GM18870 (cell line): ENCODE measurements around the gene BDP1.
"Not testable (repeated sequence)": the region's sequence is repeated elsewhere in the genome, so short reads cannot be mapped to it uniquely, and the experiment has no call there.

Experiments used
- ATAC-seq: cut with Tn5 transposase; IDR thresholded peaks from one replicate; pipeline ENCODE4 v1.9.1; 2021; ENCODE audit warnings: moderate library complexity; ENCODE audit not compliant: unreplicated experiment

BDP1 gene

GRCh38 chr5:71563161-71563560, 107.7 kb downstream of the BDP1 start:
- no peak for ATAC-seq

GRCh38 chr5:71564895-71565294, 109.4 kb downstream of the BDP1 start:
- no peak for ATAC-seq

DNA sequence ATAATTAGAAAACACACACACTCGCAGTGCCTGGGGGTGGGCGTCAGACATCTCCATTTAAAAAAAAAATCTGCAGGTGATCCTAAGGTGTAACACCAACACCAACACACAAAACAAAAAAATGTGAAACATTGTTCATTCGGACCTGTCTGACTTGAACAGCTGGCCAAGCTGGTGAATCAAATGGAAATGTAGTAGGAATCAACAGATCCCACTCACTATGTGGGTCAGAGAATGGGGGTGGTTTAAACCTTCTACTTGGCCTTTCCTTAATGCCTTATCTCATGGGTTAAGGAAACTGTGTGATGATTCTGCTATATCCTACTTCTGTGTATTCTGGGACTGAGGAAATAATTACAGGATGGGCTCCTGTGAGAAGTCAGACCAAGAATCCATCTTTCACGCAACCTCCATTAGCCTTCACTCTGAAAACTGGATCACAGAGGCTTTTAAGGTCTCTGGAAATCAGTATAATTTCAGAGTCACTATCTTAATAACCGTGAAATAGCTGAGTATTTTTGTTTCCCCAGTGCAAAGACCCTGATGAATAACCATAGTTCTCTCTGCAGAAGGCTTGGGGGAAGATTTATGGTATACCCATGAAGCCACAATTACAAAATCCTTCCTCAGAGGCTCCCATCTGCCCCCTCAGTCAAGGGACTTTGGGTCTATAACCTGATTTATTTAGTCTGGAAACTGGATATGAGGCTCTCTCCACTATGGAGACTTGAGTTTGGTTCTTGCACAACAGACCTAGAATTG, 114.5 kb downstream of the BDP1 start:
- no peak for ATAC-seq

DNA sequence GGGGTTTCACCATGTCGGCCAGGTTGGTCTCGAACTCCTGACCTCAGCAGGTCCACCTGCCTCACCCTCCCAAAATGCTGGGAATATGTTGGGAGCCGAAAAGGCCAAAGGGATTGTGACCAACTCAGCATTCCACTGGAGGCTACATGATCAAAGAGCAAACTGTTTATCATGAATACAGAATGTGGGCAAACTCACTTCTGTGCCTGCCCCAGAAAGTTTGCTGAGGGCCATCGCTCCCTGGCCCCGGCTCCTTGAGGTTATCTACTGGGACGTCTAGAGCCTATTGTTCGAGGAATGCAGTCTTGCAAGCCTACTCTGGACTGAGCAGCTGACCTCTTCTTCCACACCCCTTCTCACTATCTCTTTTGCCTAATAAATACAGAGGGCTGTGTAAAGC, 116.4 kb downstream of the BDP1 start:
- not testable (repeated sequence) for ATAC-seq

GRCh38 chr5:71573591-71573990, 118.1 kb downstream of the BDP1 start:
- no peak for ATAC-seq

DNA sequence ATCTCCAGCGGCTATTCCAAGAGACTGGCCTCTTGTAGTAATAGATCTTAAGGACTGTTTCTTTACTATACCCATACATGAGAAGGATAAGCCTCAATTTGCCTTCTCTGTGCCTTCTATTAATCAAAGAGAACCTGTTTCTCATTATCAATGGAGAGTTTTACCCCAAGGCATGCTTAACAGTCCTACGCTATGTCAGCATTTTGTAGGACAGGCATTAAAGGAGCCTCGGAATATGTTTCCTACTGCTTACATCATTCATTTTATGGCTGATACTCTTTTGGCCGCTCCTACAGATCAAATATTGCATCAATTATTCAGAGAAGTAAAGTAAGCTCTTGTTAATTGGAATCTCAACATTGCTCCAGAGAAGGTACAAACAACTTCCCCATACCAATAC, 120.1 kb downstream of the BDP1 start:
- ATAC-seq: not testable (repeated sequence)

GRCh38 chr5:71576241-71576640, 120.8 kb downstream of the BDP1 start:
- no peak for ATAC-seq

- ATAC-seq: not testable (repeated sequence)
These were observed 122.4 kb downstream of the BDP1 start for GRCh38 chr5:71577839-71578238.

DNA sequence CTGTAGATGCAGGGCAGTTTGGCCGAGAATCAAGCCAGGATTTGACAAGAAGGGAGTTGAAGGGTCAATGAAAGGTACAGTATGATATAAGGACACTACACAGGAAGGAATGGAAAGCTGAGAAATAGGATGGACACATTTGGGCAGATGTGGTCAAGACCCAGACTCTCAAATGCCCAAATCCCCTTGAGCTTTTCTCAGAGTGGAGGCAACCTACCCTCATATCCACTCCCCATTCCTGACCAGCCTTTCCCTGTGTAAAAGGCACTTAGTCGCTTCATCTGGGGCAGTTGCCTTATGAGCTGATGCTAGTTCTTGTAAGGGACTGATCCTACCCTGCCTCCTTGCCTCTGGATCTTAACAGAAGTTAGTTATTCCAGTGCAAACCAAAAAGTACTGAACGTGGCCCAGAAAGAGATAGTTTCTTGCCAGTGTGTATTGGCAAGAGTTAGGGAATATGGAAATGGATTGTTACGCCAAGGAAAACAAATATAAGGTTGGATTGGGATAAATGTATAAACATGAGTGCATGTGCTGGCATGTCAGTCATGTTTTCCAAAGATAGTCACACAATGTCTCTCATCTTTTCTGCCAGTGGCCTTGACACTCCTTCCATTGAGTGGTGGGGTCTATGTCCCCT, 127.6 kb downstream of the BDP1 start:
- ATAC-seq: no peak

- ATAC-seq: peak; percentile 4
These were observed 130.8 kb downstream of the BDP1 start for GRCh38 chr5:71586052-71586940.

DNA sequence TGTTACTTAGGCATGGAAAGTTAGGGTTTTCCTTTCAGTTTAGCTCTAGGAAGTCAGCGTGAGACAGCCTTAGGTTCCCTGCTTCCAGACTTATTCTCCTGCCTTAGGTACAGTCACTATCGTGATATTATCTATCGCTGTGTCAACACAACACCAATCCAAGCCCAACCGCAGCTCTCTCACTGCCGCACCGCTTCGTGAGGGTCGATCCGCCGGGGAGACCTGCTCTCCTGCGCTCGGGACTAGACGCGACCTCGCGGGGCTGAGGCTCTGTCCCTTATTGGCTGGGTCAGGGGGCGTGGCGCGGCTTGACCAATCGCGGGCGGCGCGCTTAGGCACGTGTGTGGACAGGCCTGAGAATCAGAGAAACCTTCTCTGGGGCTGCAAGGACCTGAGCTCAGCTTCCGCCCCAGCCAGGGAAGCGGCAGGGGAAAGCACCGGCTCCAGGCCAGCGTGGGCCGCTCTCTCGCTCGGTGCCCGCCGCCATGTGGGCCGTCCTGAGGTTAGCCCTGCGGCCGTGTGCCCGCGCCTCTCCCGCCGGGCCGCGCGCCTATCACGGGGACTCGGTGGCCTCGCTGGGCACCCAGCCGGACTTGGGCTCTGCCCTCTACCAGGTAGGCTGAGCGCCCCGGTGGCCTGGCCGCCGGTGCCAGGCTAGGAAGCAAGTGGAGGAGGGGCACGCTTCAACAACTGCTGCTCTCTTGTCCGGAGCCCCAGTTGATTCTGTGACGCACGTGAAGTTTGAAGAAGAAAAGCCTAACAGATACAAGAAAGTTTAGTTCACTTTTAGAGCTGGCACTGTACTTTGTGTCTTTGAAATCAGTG, 131.7 kb downstream of the BDP1 start, which contains the start of gene MCCC2:
Gene MCCC2 (plus strand): TSS at position 400 of the 825 bp plus-strand sequence. CDS start 86 bp downstream, at position 486.
- peak; percentile 92 for ATAC-seq

- peak; percentile 5 for ATAC-seq
These were observed 132.5 kb downstream of the BDP1 start for GRCh38 chr5:71587766-71588532.

- no peak for ATAC-seq
These were observed 133.1 kb downstream of the BDP1 start for GRCh38 chr5:71588533-71588885.

DNA sequence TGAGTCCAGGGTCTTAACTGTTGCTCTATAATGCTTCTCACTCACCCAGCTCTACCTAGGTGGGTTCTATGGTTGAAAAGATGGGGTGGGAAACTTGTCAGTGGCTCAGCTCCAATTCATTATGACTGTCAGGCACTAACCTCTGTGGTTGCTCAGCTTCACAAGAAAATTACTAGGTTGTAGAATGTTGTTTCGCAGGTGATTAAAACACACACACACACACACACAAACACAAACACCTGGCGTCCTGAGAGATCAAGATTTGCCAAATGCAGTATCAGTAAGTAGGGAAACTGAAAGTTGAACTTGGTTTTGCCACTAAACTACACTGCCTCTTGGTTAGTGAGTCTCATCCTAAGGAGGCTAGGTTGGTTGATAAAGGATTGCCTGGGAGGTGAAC, 134.5 kb downstream of the BDP1 start:
- ATAC-seq: no peak

GRCh38 chr5:71591100-71591499, 135.6 kb downstream of the BDP1 start:
- ATAC-seq: no peak

DNA sequence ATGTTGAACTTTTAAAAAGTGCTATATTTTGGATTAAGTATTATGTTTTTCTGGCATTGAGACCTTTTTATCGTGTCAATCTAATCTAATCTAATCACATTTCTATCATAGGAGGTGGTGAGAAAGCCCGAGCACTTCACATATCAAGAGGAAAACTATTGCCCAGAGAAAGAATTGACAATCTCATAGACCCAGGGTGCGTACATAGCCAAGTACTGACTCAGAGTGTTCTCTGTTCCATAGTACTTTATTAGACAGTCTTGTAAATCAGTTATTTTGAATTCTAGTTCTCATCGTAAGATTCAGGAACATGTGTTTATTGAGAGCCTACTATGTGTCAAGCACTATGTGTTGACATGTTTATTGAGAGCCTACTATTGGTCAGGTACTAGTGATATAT, 140.7 kb downstream of the BDP1 start:
- ATAC-seq: no peak

- ATAC-seq: no peak
These were observed 141.6 kb downstream of the BDP1 start for GRCh38 chr5:71597001-71597400.

GRCh38 chr5:71600783-71601182, 145.3 kb downstream of the BDP1 start:
- no peak for ATAC-seq

DNA sequence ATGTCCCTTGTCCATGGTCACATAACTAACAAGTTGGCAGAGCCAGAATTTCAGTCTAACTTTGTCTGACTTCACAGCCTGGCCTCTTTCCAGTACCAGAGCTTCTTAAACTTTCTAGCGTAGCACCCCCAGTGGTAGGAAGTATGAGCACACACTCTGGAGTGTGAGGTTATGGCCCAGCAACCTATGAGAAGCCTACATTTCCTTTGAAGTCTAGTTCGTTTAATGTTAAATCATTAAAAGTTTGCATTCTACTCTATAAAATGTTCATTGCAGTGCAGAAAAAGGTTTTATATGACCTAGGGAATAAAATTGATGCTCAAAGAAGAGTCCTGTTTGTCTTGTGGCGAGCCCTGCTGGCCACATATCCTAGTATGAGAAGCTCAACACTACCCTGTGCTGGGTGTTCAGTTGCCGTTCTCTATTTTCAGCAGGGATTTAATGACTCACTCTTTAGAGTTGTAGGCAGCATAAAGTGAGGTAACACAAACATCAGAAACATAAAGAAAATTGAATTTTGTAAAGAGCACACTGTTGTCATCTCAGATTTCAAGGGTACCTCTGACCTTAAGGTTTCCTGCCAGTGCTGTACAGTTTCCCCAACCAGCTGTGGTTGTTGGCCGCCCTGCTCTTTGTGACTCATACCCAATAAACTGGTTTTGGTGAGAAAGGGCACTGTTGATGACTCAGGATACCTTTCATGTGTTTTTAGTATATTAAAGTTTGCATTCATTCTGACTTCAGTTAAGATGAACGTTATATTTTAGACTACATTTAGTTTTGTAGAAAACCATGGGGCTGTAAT, 146.0 kb downstream of the BDP1 start:
- ATAC-seq: peak; percentile 80
